Colon (tissue), 2 donors: ENCODE results near the gene DAB1.

Experiments used
- FAIRE-seq: peaks from 2 replicates; lab custom pipeline; 2012; peaks lifted over from hg19 to GRCh38; lab: Jason Lieb, UNC
- donor health status: control.
- donor health status: control.

DAB1 gene

GRCh38 chr1:57162607-57163261 lies 261.1 kb downstream of the DAB1 start:
- FAIRE-seq: no peak

GRCh38 chr1:57160594-57160993 lies 263.3 kb downstream of the DAB1 start:
- FAIRE-seq: no peak

- FAIRE-seq: no peak
Measured at GRCh38 chr1:57158604-57158998, 265.3 kb downstream of the DAB1 start.

GRCh38 chr1:57157818-57158603 lies 265.8 kb downstream of the DAB1 start:
- no peak for FAIRE-seq

GRCh38 chr1:57156907-57157306 lies 267.0 kb downstream of the DAB1 start:
- FAIRE-seq: no peak

- FAIRE-seq: no peak
Measured at GRCh38 chr1:57146100-57146499, 277.8 kb downstream of the DAB1 start.

GRCh38 chr1:57142999-57143398 lies 280.9 kb downstream of the DAB1 start:
- no peak for FAIRE-seq

- no peak for FAIRE-seq
Measured at GRCh38 chr1:57142169-57142568, 281.7 kb downstream of the DAB1 start.

- FAIRE-seq: no peak
Measured at GRCh38 chr1:57138432-57139078, 285.3 kb downstream of the DAB1 start.

GRCh38 chr1:57137980-57138379 lies 285.9 kb downstream of the DAB1 start:
- FAIRE-seq: no peak

GRCh38 chr1:57134803-57135202 lies 289.1 kb downstream of the DAB1 start:
- no peak for FAIRE-seq

- no peak for FAIRE-seq
Measured at GRCh38 chr1:57133686-57134085, 290.2 kb downstream of the DAB1 start.

- FAIRE-seq: no peak
Measured at GRCh38 chr1:57132993-57133622, 290.8 kb downstream of the DAB1 start.

GRCh38 chr1:57131701-57132394 lies 292.0 kb downstream of the DAB1 start:
- no peak for FAIRE-seq

GRCh38 chr1:57131257-57131656 lies 292.6 kb downstream of the DAB1 start:
- FAIRE-seq: no peak

- no peak for FAIRE-seq
Measured at GRCh38 chr1:57129865-57130264, 294.0 kb downstream of the DAB1 start.

GRCh38 chr1:57127976-57128375 lies 295.9 kb downstream of the DAB1 start:
- FAIRE-seq: no peak

GRCh38 chr1:57124768-57125446 lies 299.0 kb downstream of the DAB1 start:
- no peak for FAIRE-seq

GRCh38 chr1:57124170-57124569 lies 299.7 kb downstream of the DAB1 start:
- no peak for FAIRE-seq

- FAIRE-seq: no peak
Measured at GRCh38 chr1:57122031-57122430, 301.8 kb downstream of the DAB1 start.

- FAIRE-seq: no peak
Measured at GRCh38 chr1:57118948-57119603, 304.8 kb downstream of the DAB1 start.
